Muscle layer of colon (tissue), 2 donors: ENCODE measurements around the gene TPPP2.

Experiments
- H3K27ac ChIP-seq: one replicate; pipeline ENCODE4 v1.7.0; 2013; ENCODE audit warnings: low read depth, mild to moderate bottlenecking, low read length, moderate library complexity
- H3K27me3 ChIP-seq, 2 donors: one replicate each; pipeline ENCODE4 v1.7.0; 2013; ENCODE audit warnings: low read length in 2 of 2, mild to moderate bottlenecking in 2 of 2; ENCODE audit not compliant: insufficient read depth in 2 of 2, control insufficient read depth in 1 of 2
- H3K36me3 ChIP-seq: one replicate; pipeline ENCODE4 v1.7.0; 2013; ENCODE audit warnings: mild to moderate bottlenecking, low read length; ENCODE audit not compliant: insufficient read depth
- H3K4me1 ChIP-seq: one replicate; pipeline ENCODE4 v1.7.0; 2013; ENCODE audit warnings: mild to moderate bottlenecking, low read length; ENCODE audit not compliant: insufficient read depth
- H3K4me3 ChIP-seq, 2 donors: one replicate each; pipeline ENCODE4 v1.7.0; 2013; ENCODE audit warnings: low read length in 2 of 2, low read depth in 1 of 2, mild to moderate bottlenecking in 1 of 2, moderate library complexity in 1 of 2
- H3K9ac ChIP-seq: one replicate; pipeline ENCODE4 v1.7.0; 2013; ENCODE audit warnings: low read length
- H3K9me3 ChIP-seq: one replicate; pipeline ENCODE4 v1.7.0; 2013; ENCODE audit warnings: mild to moderate bottlenecking, low read length
- donor health status: abdominal sarcoma.
- donor health status: Adenocarcinoma of cecum.

Gene TPPP2

DNA sequence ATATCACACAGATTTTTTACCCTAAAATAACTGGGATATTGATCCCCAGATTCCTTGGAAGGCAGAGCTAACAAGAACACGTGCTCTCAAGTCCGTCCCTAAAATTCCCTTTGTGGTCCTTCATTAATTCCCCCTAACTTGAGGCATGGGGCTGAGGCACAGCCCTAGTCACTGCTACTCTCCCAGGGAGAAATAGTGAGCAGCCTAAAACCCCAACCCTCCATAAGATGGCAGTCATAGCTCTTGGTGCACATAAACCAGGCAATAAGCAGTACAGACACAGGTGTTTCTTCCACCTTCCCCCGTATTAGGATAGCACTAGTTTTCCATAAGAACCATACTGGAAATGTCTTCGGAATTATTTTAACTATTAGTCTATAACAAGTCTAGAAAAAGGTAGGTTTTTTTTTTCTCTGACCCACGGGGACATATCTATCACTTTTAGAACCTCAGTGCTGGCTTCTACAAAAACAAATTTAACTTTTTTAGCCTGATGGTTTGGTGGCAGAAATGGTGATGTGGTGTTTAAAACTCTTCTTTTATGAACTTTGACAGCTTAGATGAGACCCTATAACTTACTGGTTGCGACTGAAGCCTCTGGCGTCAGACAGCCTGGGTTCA lies 37.0 kb downstream of the TPPP2 start:
- H3K9ac ChIP-seq: no peak overlapping the region
- no peak overlapping the region for H3K27ac ChIP-seq
- H3K4me3 ChIP-seq: no peak overlapping the region
- H3K9me3 ChIP-seq: no peaks in the 10 kb centered on the region
- peaks cover 20% of the 10 kb centered on the region for H3K4me1 ChIP-seq
- H3K36me3 ChIP-seq: no peaks in the 10 kb centered on the region
- H3K27me3 ChIP-seq: no peaks in the 10 kb centered on the region

DNA sequence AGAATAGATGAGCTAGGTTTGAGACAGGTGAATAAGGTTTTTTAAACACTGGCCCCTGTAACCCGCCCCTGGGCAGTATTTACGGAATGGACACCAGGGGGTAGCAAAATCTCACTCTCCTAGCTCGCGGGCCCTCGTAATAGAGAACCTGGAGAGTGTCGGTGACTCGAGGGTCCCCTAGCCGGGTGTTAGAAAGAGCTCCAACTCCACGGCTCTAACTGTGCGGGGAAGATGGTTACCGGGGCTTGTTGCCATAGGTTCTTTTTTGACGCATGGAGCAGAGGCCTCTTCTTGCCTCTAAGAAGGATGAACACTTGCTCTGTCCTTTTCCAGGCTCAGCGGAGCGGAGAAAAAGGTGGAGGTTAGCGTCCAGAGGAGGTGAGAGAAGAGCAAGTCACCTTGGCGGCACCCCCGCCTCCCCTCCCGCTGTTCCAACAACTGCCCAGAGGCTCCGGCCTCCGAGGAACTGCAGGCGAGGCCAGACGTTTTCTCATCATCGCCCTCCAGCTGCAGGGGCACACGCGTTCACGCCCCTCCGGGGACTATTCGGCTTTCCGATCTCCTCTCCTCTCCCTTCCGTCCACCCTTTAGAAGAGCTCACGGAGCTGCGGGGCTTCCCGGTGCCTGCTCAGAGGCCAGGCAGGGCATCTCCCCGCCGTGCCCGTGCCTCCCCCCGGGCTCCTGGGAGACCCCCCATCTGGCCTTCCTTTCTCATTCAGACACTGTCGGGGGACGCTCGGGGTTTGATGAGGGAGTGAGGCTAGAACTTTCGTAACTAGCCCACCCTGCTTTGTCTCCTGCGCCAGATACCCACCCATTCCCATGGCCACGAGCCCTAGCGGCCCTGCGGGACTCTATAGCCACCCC lies 38.7 kb downstream of the TPPP2 start:
- Histone ChIP-seq H3K4me3 (peak overlapping the region; percentile 58 to 92), H3K27ac (peak overlapping the region; percentile 87), H3K9ac (peak overlapping the region; percentile 39), H3K9me3 (no peaks in the 10 kb centered on the region), H3K27me3 (no peaks in the 10 kb centered on the region), H3K4me1 (peaks cover 30% of the 10 kb centered on the region), H3K36me3 (peaks cover 10% of the 10 kb centered on the region)

DNA sequence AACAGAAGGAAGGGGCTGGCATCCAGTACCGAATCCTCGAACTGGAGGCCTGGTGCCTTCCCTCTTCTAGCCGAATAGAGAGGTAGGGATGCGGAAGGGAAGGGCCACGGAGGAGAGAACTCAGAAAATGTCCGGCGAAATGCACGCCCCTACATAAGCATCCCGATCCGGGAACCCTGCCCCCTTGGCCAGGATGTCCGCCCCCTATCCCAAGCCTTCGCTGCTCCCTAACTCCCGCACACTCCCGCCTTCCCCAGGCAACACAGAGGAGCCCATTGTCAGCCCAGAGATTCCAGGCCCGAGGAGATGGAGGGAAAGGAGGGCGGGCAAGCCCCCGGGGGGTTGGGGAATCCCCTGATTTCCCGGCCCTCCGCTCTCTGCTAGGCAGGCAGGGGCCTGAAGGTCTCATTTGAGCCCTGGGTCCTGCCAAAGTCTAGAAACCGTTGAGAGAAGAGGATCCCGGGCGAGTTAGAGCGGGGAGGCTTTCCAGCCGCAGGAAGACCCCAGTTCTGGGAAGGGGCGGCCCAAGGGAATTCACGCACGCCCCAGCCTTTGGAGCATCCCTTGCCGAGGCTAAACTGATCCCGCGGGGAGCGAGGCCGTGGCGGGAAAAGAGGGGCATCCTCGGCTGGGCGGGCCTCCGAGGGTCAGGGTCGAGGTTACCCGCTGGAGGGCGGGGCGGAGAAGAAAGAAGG lies 39.5 kb downstream of the TPPP2 start:
- Histone ChIP-seq H3K9me3 (no peaks in the 10 kb centered on the region), H3K4me1 (peaks cover 30% of the 10 kb centered on the region), H3K27ac (peak overlapping the region; percentile 87), H3K27me3 (no peaks in the 10 kb centered on the region), H3K4me3 (peak overlapping the region; percentile 58 to 92), H3K36me3 (peaks cover 16% of the 10 kb centered on the region), H3K9ac (peak overlapping the region; percentile 39)

DNA sequence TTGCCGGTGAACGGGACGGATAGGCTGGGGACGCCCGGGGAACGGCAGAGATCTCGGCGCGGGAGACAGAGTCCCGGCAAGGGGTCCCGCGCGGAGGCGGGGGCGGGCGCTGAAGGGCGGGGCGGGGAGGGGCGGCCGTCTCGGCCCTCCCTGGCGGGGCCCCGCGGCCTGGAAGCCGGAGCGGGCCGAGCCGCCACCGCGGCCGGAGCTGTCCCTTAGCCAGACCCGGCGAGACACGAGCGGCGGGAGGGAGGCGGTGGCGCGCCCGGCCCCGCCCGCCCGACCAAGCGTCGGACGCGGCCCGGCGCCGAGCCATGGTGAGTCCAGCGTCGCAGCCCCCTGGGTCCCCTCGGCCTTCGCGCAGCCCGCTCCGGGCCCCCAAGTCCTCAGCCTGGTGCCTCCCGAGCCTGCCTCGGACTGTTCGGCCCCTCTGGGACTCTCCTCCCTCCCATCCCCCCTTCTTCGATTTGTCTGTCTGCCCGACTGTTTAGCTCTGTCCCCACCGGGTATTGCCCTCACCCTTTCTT lies 40.1 kb downstream of the TPPP2 start, which contains the start of gene ARHGEF40:
Gene ARHGEF40, plus strand, starts transcription at position 222 of the 527 bp plus-strand sequence. Its CDS starts 93 bp downstream, at position 315.
- peak within 1 kb of the TSS; percentile 73 for H3K9ac ChIP-seq
- H3K9me3 ChIP-seq: no peaks in the 10 kb centered on the region
- peak within 1 kb of the TSS; percentile 89 for H3K27ac ChIP-seq
- peaks cover 30% of the 10 kb centered on the region for H3K4me1 ChIP-seq
- peak within 1 kb of the TSS; percentile 70 to 92 for H3K4me3 ChIP-seq
- no peaks in the 10 kb centered on the region for H3K27me3 ChIP-seq
- H3K36me3 ChIP-seq: peaks cover 22% of the 10 kb centered on the region

DNA sequence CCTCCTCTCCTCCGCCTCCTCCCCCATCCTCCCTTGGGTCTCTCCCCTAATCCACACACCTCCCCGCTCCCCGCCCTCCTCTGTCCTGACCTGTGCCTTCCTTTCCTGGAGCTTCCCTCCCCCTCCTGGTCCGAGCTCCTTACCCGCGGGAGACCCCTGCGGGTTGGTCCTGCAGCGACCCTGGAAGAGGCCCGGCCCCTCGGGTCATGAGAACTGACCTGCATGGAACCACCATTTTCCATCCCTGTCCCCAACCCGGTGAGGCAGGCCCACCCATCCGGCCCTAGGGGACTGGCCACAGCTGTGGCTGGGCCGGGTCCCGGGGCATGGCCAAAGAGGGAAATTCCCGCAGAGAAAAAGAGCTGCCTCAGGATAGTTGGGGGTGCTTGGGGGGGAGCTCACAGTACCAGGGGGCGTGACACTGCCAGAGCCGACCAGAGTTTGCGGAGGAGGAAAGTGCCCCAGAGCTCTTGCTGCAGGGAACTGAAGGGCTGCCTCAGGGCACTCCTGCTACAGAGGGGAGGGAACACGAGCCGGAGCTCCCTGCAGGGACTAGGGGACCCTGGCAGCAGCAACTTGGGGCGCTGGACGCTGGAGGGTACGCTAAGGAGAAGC lies 40.7 kb downstream of the TPPP2 start:
- H3K27ac ChIP-seq: peak overlapping the region; percentile 89
- H3K27me3 ChIP-seq: no peaks in the 10 kb centered on the region
- H3K36me3 ChIP-seq: peaks cover 27% of the 10 kb centered on the region
- H3K4me1 ChIP-seq: peaks cover 30% of the 10 kb centered on the region
- H3K9ac ChIP-seq: peak overlapping the region; percentile 73
- peak overlapping the region; percentile 70 to 92 for H3K4me3 ChIP-seq
- no peaks in the 10 kb centered on the region for H3K9me3 ChIP-seq

DNA sequence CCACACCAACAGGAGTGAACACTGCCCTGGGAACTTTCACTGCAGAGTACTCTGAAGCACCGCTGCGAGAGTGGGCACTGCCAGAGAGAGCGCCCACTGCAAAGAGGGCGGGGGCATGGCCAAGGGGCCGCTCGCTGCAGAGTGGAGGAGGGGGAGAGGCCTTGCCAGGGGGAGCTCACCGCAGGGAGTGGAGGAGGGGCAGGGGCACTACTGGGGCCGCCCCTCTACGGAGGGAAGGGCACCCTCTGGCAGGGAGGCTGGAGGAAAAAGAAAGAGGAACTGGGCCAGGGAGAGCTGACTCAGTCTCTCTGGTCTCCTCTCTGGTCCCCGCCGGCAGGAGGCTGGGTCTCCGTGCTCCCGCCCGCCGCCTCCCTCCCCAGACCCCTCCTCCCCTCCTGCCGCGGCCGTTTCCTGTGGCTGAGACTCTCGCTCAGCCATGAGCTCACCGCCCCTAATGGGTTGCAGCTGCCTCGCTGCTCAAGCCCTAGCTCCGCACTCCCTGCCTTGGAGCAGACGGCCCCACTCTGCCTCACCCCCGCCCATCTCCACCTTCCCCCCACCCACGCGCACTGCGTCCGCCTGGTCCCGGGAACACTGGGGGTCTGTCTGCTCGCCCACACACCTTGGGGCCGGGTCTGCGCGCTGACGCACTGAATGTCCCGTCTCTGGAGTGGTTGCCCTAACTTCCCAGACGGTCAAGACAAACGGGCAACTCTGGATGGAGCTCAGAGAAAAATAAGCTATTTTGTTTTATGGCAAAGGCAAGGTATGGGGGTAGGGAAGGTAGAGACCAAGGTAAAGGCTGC lies 41.4 kb downstream of the TPPP2 start:
- Histone ChIP-seq H3K4me1 (peaks cover 30% of the 10 kb centered on the region), H3K27ac (peak overlapping the region; percentile 89), H3K9ac (peak overlapping the region; percentile 73), H3K36me3 (peaks cover 34% of the 10 kb centered on the region), H3K27me3 (no peaks in the 10 kb centered on the region), H3K4me3 (peak overlapping the region; percentile 70 to 92), H3K9me3 (no peaks in the 10 kb centered on the region)

DNA sequence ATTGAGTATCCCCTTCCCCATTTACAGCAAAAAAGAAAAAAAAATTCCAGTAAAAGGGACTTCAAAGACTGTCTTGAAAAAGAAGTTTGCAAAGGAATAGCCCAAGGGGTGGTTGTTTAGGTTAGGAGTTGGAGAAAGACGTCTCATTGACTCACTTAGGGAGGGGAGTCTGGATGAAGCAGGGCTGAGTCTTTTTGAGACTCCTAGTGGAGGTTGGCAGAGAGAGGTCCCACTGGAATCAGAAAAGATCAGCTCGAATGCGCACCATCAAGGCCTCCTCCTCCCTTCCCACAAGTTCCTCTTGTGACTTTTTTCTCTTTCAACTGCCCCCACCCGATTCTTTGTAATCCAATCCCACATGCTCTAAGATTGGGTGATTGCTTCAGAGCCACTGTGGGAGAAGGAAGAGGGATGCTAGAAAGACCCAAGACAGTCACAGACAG lies 42.0 kb downstream of the TPPP2 start:
- Histone ChIP-seq H3K4me3 (peak overlapping the region; percentile 70 to 92), H3K4me1 (peaks cover 30% of the 10 kb centered on the region), H3K36me3 (peaks cover 38% of the 10 kb centered on the region), H3K27me3 (no peaks in the 10 kb centered on the region), H3K27ac (peak overlapping the region; percentile 89), H3K9me3 (no peaks in the 10 kb centered on the region), H3K9ac (peak overlapping the region; percentile 23)

DNA sequence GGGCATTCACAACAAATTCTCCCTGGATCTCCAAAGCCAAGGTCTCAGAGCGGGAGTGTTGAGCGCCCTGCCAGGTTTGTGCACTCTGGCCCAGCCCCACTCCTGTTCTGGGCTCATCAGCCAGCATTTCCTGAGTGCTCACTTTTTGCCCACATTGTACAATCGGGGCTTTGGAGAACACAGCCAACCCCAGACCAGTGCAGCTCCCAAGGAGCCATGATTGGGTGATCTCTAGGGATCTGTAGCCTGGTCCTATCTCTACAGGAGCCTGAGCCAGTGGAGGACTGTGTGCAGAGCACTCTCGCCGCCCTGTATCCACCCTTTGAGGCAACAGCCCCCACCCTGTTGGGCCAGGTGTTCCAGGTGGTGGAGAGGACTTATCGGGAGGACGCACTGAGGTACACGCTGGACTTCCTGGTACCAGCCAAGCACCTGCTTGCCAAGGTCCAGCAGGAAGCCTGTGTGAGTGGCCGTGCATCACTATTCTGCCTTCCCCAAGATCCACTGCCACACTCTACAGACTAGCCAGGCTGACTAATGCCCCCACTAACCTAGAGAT lies 42.8 kb downstream of the TPPP2 start:
- no peak overlapping the region for H3K9ac ChIP-seq
- H3K4me3 ChIP-seq: no peak overlapping the region
- no peak overlapping the region for H3K27ac ChIP-seq
- H3K4me1 ChIP-seq: peaks cover 30% of the 10 kb centered on the region
- peaks cover 46% of the 10 kb centered on the region for H3K36me3 ChIP-seq
- no peaks in the 10 kb centered on the region for H3K27me3 ChIP-seq
- no peaks in the 10 kb centered on the region for H3K9me3 ChIP-seq

DNA sequence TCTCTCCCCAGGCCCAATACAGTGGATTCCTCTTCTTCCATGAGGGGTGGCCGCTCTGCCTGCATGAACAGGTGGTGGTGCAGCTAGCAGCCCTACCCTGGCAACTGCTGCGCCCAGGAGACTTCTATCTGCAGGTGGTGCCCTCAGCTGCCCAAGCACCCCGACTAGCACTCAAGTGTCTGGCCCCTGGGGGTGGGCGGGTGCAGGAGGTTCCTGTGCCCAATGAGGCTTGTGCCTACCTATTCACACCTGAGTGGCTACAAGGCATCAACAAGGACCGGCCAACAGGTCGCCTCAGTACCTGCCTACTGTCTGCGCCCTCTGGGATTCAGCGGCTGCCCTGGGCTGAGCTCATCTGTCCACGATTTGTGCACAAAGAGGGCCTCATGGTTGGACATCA lies 43.9 kb downstream of the TPPP2 start:
- Histone ChIP-seq H3K9me3 (no peaks in the 10 kb centered on the region), H3K27me3 (no peaks in the 10 kb centered on the region), H3K4me3 (no peak overlapping the region), H3K27ac (no peak overlapping the region), H3K36me3 (peaks cover 56% of the 10 kb centered on the region), H3K4me1 (peaks cover 21% of the 10 kb centered on the region), H3K9ac (no peak overlapping the region)
